SIG-M5 treated with dmso at 0.1 percent for 504 hours (cell line): ENCODE data around the gene TMEM190.
A peak's percentile ranks its signal among the peaks of the same experiment; 100 is the strongest.
"Not testable (repeated sequence)": the region's sequence is repeated elsewhere in the genome, so short reads cannot be mapped to it uniquely, and the experiment has no call there.

Experiments
- DNase-seq: peaks from one replicate; lab custom pipeline; 2025; ENCODE audit not compliant: unreplicated experiment; lab: John Stamatoyannopoulos, UW

TMEM190 gene

GRCh38 chr19:55376241-55376933, at the start of gene TMEM190:
Gene TMEM190 (plus strand): TSS chr19:55376826. CDS start chr19:55376854, 28 bp downstream.
- DNase-seq, result no peak

- not testable (repeated sequence) for DNase-seq
Observed at GRCh38 chr19:55328774-55329318, 47.8 kb upstream of the TMEM190 start.

- not testable (repeated sequence) for DNase-seq
Observed at GRCh38 chr19:55329791-55330190, 46.8 kb upstream of the TMEM190 start.

DNA sequence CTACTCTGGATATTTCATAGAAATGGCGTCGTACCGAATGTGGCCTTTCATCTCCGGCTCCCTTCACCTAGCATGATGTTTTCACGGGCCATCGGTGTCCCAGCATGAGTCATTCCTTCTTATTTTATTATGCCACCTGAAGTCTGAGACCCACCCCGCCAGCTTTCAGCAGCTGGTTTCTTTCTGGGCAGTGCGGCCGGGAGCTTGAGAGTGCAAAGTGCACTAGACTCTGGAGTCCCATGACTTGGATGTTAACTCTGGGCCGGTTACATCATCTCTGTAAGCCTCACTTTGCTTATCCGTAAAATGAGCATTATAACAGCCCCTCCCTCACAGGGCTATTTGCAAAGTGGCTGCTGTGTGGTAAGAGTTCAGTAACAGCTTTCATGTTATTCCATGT, 42.8 kb upstream of the TMEM190 start:
- DNase-seq, result no peak

DNA sequence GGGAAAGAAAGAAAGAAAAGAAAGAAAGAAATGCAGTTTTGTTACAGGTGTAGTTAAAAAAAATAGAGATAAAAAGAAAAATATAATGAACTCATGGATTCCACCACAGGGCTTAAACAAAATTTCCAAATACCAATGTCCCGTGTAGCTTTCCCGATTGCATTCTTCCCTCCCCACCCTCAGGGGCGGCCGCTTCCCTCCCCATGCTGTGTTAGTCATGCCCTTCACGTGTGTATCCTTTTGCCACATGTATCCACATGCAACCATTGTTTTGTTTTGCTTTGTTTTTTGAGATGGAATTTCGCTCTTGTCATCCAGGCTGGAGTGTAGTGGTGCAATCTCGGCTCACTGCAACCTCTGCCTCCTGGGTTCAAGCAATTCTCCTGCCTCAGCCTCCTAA, 40.5 kb upstream of the TMEM190 start:
- DNase-seq, result no peak

GRCh38 chr19:55339105-55339888, 37.3 kb upstream of the TMEM190 start, which contains the start of gene KMT5C:
Gene KMT5C (plus strand): TSS chr19:55339876. CDS start chr19:55341937, 2,061 bp downstream.
- peak; percentile 100 for DNase-seq

DNA sequence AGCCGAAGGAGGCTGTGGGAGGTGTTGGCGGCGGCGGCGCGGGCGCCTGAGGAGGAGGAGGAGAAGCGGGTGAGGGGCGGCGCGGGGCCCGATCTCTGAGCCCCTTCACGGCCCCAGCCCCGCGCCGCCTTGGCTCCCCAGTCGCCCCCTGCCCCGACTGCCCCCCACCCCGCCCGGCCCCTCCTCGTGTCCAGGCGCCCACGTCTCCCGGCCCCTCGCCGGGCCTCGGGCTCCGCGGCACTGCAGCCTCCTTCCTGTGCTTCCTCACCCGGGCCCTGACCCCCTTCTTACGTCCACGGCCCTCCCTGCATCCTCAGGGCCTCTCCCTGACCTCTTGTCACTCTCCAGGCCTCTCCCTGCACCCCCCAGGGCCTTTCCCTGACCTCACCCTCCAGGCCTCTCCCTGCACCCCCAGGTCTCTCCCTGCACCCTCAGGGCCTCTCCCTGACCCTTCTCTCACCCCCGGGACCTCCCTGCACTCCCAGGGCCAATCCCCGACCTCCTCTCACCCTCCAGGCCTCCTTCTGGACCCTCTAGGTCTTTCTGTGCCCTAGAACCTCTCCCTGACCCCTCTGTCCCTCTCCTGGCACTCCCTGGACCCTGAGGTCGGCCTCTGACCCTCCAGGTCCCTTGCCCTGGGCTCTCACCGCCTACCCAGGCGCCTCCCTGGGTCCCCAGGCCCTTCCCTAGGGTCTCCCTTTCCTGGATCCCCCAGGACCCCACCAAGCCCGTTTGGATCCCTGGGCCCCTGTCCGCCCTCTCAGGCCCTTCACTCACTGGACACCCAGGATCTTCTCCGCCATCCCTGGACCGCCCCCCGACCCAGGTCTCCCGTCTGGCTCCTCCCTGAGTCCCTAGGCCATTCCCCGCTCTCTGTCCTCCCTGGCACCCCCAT, 36.5 kb upstream of the TMEM190 start:
- peak; percentile 39 for DNase-seq

GRCh38 chr19:55340784-55341147, 35.9 kb upstream of the TMEM190 start:
- peak; percentile 21 for DNase-seq

DNA sequence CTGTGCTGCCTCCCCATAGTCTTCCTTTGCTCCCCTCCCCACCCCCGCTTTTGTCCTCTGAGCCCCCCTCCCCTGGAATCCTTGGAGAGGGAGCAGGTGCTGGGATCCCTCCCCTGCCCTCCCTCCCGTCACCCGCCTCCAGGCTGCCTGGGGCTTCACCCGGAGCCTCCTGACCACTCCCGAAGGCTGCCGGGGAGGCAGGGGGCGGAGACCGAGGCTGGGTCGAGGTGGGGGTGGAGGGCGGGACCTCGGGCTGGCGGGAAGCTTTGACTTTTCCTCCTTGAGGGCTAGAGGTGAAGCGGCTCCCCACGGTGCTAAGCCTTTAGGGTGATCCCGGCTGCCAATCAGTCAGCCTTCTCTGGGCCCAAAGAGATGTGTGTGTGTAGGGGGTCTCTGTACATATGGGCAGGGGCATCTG, 35.4 kb upstream of the TMEM190 start:
- peak; percentile 56 for DNase-seq

- no peak for DNase-seq
Observed at GRCh38 chr19:55341595-55342531, 34.8 kb upstream of the TMEM190 start.

DNA sequence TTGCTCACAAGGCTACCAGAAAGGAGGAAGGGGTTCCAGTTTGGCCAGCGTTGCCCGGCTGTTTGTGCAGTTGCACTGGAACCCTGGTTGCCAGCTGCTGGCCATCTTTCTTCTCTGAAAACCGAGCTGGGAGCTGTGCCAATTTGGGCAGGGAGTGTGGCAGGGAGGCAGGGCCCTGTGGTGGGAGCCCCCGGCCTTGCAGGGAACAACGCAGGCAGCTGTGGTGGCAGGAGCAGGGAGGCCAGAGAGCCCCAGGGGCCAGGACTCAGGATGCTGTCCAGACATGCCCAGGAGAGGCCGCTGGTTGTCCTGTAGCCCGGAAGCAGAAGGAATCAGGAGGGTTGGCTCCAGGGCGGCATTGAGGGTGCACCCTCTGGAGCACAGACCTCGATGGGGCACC, 32.2 kb upstream of the TMEM190 start:
- no peak for DNase-seq

DNA sequence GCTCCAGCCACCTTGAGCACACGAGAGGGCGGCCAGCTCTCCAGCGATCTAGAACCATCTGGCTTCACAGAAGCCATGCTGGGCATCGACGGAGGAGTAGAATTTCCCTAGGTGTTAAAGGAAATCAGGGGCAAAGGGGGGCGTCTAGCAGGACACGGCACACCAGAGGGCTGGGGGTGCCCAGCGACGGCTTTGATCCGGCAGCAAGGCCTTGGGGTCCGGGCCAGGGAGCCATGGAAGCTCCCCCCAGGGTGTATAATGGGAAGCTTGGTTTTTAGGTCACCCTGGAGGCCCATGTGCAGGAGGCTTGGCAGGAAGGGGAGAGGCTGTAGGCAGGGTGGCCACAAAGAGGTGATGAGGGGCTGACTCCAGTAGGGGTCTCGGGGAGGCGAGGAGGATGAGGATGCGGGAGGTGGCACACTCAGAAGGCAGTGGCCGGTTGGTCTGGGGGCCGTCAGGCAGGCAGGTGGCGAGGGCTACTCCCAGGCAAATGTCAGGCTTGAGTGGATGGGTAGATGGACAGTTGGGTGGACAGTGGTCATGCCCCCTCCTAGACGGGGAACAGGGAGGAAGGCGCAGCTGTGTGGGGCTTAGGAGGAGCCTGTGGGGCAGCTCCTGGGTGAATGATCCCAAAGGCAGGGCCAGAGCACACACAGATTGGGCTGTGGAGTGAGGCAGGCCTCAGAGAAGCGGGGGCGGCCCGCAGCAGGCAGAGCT, 31.4 kb upstream of the TMEM190 start:
- DNase-seq, result no peak

DNA sequence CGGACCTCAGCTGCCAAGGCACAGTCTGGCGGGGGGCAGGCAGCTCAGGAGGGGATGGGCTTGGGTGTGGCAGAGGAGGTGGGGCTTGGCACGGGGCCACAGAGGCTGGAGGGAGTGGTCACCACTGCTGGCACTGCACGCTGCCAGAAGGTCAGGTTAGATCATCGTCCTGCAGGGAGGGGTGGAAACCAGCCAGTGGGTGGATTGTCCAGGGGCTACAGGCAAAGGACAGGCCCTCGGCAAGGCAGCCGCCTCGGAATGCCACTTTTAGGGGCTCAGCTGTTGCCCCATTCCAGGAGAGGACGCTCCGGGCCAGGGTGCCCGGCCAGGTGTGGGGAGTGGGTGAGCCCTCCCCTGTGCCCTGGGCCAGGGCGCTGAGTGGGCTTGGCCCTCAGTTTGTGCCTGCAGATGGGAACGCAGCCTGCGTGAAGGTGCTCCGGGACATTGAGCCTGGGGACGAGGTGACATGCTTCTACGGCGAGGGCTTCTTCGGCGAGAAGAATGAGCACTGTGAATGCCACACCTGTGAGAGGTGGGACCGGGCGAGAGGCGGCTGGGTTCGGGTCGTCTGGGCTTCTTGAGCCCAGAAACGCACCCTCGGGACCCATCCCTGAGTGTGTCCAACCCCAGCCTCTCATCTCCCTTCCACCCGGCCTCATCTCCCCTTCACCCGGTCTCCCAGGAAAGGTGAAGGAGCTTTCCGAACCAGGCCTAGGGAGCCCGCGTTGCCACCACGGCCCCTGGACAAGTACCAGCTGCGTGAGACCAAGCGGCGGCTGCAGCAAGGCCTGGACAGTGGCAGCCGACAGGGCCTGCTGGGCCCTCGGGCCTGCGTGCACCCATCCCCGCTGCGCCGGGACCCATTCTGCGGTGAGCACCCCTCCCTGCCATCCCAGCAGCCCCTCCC, 30.6 kb upstream of the TMEM190 start:
- DNase-seq, result no peak

- DNase-seq, result no peak
Observed at GRCh38 chr19:55346725-55347441, 29.7 kb upstream of the TMEM190 start.

DNA sequence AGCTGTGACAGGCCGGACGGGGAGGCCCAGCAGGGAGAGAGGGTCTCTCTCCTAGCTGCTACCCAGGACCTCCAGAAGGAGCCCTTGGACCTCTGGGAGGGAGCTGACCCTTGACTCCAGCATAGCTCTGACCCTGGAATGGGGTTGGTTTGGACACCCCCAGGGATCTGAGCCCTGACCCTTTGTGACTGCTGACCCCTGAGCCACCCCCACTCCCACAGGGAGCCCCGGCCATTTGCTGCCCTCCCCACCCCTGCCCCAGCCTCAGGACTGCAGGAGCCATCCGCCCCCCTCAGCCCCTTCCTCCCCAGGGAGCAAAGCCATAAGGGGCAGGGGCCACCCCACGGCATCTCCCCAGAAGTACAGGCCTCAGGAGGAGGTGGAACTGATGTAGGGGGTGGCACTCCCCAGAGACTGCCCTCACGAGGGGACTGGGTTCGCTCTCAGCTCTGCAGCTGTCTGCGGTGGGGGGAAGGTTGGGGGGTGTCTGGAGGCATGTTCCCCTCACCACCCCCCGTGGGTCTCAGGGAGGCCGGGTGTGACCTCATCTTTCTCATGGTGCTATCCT, 29.1 kb upstream of the TMEM190 start:
- DNase-seq, result no peak

GRCh38 chr19:55348317-55349034, 28.1 kb upstream of the TMEM190 start:
- DNase-seq, result no peak
